Occipital lobe (tissue), 2 donors: ENCODE data around the gene MALAT1. TPM values are rescaled to one million over a fixed set of nuclear protein-coding genes. Genes with fewer than 3 reads are reported as not detected.

Source experiments
- DNase-seq: peaks from one replicate; lab custom pipeline; 2025; lab: John Stamatoyannopoulos, UW
- total RNA-seq: library from RNA; depleted of rRNA; stranded (reverse); fragments of >200 nt; gene quantifications from one replicate; pipeline ENCODE4 v1.2.3, GENCODE V29; 2014

The MALAT1 gene
- total RNA-seq, 1 donor from 2014 or later, result 11,800 TPM

DNA sequence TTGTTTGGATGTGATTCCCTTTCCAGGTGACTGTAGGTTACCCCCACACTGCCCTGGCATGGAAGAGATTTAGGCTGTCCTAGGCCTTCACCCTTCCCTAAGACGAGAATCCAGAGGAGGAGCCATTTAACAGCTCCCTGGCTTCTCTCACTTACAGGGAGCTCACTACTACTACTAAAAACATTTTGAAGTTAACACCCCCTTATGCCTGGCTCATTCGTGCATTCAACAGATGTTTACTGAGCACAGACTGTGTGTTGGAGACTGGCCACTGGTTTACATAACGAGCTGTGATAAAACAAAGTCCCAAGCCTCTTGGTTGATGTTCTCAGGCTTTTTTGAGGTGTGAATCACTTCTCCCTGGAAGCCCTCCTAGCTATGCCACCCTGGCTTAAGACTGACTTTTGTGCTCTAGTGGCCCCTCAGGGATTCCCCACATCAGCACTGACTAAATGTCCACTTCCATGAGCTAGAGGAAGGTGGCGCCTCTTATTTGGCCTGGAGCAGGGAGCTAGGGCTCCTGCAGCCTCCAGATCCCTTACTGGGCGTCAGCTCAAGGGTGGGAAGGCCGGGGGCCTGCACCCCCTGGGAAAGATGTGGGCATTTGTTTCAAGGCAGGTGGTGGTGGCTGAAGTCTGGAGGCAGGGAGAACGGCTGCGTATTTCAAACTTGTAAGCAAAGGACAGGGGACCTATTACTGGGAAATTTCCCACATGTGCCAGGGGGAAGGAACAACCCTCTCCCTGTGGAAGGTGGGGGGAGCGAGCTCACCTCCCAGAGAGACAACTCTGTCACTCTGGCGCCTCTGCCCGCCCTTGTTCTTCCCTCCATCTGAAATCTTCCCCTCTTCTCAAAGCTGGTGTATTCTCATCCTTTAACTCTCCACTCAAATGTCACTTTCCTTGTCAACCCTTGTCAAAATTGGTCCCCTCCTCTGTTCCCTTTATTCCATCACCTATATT lies 19.4 kb upstream of the MALAT1 start:
- peak; percentile 48 for DNase-seq

DNA sequence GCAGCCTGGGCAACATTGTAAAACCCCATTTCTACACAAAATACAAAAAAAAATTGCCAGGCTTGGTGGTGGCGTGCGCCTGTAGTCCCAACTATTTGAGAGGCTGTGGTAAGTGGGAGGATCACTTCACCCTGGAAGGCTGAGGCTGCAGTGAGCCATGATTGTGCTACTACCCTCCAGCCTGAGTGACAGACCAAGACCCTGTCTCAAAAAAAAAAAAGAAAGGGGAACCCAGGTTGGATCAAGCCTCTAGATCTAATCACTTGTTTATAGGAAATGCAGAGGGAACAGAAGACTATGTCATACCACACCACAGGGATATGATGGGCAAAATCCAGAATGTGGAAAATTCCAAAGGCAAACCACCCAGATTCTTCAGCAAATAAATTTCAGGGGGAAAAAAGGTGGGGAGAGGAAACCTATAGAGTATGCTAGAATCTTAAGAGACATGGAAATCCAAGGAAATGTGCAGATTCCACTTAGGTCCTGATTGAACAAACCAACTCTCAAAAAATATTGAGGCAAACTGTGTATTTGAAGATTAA lies 16.5 kb upstream of the MALAT1 start:
- no peak for DNase-seq

DNA sequence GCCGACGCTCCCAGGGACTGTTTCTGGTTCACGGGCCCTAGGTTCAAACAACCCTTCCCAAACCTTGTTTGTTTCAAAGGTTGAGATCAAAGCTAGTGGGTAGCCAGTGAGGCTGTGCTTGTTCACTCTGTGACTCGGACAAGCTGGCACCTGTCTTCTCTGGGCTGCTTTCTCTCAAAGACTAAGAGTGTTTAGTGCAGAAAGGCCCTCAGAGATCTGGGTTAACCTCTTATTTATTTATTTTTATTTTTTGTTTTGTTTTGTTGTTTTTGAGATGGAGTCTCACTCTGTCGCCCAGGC lies 13.0 kb upstream of the MALAT1 start:
- no peak for DNase-seq

DNA sequence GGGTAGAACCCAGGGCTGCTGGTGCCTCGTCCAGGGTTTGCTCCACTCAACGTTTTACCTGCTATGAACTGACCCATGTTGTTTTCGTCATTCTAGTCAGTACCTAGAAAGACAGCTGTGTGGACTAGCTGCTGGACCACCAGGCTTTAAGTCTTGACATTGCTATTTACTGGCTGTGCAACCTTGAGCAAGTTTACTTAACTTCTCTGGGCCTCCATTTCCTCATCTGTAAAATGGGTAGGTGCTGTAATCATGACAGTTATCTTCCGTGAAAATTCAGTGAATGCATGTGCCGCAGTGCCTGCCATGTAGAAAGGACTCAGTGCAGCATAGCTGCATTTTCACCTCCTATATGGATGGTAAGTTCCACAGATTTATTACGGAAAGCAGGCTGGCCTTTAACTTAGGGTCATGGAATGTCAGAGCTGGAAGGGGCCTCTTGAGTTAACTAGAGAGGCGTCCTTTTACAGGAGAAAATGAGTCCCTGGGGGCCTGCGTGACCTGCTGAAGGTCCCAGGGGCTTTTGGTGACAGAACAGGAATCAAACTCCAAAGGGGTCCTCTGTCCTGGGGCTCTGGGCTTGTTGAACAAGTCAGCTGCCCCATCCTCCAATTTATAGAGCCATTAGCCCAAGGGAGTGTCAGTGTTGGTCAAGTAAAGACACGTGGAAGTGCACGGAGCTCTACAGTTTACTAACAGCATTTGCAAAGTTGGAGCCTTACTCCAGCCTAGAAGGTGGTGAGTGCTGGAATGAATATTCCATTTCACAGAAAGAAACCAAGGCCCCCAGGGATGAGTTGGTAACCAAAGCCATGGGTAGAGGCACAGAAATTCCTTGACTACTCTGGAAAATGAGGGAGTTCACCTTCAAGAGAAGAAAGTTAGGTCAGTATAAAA lies 12.0 kb upstream of the MALAT1 start:
- DNase-seq, result no peak

DNA sequence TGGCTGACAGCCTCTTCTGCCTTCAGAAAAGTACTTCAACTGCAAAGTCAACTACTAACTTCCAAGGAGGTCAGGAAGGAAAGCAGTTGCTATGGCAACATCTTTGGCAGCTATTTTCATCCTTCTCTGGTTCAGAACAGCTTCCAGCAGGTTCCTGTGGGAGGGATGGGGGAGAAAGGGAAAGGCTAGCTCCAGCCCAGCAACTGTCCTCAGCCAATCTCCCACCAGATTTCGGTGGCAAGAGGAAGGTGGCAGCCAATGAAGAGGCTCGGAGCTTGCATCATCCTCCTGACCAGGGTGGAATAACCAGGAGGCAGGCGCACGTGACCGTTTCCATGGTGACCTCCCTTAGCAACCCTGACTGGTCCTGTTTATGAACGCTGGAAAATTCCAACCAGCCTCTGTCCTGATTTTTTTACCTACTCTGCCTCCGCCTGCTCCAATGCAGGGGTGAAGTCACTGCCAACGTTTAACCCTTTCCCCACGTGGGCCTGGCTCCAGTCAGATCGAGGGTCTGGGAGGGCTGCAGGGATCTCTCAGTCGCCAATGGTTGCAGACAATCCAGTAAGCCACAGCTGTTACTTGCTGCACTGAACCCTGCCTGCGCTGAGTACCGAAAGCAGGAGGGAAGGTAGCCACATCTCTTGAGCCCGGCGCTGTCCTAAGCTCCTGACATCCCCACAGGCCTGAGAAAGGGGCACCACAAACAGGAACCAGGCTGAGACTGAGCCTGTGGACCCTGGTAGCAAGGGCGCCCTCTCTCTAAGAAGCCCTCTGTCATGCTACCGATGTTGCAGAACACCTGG lies 11.2 kb upstream of the MALAT1 start:
- DNase-seq, result peak; percentile 100

DNA sequence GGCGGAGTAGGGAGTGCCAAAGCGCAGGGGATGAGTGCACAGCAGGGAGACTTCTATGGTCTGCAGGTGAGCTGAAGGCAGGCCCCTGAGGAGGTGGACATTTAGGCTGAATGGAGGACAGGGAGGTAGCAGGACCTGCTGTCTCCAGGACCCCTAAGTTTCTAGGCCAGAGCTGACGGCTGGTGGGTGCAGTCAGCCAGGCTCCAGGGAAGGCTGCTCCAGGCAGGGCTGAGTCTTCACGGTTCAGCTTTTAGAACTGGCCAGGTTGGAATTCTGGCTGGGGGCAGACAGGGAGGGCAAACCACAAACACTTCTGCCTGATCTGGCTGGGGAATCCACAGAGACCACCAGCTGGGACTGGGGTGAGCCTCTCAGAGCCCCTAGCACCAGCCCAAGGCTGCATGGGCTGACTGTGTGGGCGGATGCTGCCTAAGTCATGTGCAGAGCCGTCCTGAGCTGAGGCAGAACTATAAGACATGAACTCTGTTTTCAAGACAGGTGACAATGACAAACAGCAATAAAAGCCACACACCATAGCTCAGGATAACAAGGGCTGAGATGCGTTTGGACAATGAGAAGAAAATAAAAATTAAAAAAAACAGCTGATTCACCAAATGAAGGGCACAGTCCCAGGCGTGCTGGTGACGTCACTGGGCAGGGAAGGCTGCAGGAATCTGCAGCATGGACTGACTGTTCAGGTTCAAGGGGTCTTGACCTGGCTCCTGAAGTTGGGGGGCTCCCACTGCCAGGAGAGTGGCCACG lies 10.4 kb upstream of the MALAT1 start:
- no peak for DNase-seq

DNA sequence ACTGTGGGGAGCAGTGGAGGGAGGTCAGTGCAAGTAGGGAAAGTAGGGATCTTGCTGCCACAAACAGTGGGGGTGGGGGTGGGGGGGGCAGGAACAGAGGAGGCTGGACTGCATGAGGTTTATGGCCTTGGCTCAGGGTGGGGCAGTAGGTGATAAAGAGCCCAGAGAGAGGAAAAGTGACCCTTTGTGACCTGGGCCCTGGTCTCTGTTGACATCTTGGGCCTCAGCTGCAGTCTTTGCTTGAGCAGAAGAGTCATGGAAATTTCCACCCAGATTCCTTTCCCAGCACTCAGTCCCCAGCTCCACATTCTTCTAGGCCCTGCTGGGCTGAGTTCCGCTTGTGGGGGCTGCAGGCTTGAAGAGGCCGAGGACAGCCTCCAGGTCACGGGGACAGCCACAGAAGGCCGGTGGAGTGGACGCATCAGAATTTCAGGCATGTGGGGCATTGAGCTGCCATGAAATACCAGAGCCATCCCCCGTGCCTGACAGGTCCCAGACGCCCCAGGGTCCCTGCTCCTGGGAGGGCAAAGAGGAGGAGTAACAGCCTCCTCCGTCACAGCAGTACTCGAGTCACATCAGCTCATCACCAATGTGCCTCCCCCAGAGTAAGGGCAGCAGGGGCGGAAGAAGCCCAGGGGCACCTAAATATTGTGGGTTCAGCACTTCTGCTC lies 9.7 kb upstream of the MALAT1 start:
- DNase-seq, result peak; percentile 49

DNA sequence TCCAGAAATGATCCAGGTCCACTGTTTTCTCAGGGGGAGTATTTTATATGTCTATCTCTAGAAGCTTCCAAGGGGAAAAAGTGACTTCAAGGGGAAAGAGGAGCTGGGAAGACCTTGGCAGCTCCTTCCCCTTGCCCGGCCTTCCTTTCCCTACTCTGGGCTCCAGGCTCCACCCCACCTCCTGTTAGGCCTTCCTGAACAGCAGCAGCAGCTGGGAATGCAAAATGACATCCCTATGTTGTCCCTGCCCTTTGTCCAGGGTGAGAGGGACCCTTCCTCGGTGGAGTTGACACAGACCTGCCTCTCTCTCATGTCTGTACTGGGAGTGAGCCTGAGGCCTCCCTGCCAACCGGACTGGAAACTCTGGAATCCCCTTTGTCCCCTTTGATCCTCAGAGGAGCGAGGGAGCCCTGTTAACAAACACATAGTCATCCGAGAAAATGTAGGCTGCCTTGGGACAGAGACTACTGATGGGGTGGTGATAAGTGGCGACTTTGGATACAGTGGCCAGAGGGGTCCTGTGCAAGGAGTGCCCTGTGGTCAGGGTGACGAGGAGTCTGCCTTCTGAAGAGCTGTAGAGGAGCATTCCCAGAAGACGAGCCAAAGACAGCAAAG lies 9.0 kb upstream of the MALAT1 start:
- no peak for DNase-seq

DNA sequence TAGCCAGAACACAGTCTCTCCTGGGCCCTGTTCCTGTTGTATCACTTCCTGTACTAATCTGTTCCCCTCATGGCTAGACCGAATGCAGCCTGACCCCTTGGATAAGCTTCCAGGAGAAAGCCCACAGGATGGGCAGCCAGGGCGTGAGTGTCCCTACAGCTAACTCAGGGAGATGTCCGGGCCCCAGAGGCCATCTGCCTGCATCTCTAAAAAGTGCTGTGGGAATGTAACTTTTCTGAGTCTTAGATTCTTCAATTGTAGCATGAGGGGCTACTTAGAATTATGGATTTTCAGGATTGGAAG lies 7.7 kb upstream of the MALAT1 start:
- no peak for DNase-seq

DNA sequence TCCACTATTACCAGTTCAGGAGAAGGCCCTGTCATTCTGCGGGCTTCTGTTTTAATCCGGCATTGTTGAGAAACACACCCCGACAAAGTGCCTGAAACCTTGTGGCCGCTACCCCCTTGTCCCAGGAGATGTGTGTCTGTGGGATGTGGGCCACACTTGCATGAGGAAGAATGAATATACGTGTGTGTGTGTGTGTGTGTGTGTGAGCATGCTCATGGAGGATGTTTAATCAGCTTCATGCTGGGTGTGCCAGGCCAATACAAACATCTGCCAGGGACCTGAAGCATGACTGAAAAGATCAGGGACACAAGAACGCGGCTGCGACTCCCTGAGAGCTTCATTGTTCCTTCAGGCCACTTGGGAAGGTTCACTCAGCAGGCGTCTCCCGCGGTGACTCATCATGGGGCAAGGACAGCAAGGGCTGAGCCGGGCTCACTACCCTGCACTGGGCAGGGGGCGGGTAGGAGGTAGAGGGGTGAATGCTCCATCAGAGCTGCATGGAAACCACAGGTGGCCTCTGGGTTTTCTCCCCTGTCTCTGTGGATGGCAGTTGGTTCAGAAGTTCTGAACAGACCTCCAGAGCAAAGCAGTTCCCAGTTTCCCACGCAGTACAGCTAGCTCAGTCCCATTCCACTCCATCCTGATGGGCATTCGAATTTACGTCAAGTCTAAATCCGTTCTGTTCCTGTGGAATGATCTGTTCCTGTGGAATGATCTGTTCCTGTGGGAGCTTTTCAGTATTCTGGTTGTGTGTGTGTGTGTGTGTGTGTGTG lies 7.0 kb upstream of the MALAT1 start:
- DNase-seq, result peak; percentile 72

DNA sequence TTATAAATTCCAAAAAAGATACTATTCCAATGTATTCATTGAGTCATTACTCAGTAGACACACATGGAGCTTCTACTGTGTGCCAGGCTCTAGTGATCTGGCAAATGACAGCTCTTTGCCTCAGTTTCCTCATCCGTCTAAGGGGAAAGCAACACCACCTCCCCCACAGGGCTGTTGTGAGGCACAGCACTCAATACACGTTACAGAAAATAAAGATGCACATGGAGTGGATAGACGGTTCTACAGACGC lies 6.5 kb upstream of the MALAT1 start:
- DNase-seq, result no peak

DNA sequence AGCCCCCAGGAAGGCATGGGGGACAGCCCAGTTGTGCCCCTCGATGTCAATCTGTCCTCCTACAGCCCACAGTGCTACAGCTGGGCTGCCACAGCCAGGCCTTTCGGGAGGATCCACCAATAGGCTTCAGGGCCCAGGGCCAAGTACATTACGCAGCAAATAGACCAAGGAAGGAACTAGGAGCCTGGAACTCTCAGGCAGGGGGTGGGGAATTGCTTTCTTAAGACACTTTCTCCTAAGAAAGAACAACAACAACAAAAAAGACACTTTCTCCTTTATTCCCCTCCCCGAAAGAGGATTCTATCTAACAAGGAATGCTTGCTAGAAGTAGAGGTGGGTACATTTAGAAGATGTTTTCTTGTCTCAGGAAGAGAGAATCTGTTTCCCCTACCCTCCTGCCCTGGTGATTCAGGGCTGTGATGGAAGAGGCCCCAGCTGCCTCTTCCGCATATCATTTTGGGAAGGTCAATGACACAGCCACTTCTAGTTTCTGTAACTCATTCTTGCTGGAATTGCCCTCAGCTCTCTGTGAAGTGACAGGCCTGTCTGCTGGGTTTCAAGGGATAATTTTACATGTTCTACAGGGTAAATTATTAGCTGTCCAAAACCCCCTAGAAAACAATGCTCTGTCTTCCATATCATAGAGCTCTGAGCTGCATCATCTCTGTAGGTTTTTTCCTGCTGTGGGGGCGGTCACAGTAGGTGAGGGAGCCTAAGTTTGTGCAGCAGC lies 6.0 kb upstream of the MALAT1 start:
- peak; percentile 59 for DNase-seq

DNA sequence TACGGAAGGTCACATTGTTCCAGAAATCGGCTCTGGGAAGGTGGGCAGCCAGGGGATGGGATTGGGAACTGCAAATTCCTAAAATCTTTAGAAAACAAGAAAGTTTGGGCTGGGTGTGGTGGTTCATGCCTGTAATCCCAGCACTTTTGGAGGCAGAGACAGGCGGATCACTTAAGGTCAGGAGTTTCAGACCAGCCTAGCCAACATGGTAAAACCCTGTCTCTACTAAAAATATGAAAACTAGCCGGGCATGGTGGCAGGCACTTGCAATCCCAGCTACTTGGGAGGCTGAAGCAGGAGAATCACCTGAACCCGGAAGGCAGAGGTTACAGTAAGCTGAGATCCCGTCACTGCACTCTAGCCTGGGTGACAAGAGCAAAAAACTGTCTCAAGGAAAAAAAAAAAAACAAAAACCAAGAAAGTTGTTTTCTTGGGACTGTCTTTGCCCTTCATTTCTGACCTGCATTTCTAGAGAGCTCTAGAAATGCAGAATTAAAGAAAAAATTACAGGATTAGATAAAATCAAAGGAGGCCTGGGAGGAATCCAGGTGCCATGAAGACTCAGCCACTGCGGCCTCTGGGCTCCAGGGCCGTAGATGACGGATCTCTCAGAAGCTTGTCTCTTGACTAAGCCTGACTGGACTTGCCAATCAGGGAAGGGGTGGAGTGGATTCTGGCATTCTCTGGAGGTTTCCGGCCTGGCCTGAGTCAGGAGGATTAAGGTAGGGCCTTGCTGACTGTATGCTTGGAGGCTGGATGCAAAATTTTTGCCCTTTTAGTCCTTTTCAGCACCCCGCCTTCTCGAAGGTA lies 5.3 kb upstream of the MALAT1 start:
- DNase-seq, result peak; percentile 50

DNA sequence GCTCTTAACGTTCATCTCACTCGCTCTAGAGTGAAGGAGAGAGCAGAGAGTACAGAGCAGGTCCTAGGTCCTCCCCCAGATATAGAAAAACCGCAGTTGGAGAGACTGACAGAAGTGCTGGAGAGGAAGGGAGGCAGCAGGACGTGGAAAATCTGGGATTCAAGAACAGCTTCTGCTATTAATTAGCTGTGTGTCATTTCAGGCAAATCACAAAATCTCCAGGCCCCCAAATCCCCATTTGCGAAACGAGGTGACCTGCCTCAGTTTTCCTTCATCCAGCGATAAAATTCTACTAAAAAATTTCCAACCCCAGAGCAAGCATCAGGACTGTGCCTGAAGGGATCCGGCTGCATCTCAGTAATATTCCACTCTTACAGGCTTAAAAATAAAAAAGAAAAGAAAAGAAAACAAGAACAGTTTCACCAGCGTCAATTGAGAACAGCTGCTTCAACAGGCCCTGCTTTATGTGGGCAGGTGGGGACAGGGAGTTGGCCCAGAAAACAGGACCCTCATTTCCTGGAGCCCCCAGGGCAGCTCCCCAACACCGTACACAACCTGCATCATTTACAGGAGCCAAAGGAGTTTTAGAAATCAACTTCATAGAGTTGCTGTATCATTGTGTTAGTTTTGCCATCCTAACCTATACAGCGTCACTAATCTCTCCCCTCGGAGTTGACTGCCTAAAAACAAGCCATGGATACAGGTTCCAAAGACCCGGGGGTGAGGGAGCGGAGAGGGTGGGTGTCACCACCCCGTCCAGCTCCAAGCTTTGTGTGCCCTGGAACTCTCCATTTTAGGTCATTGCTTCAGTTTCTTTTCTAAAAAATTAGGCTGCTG lies 2.3 kb upstream of the MALAT1 start:
- no peak for DNase-seq

DNA sequence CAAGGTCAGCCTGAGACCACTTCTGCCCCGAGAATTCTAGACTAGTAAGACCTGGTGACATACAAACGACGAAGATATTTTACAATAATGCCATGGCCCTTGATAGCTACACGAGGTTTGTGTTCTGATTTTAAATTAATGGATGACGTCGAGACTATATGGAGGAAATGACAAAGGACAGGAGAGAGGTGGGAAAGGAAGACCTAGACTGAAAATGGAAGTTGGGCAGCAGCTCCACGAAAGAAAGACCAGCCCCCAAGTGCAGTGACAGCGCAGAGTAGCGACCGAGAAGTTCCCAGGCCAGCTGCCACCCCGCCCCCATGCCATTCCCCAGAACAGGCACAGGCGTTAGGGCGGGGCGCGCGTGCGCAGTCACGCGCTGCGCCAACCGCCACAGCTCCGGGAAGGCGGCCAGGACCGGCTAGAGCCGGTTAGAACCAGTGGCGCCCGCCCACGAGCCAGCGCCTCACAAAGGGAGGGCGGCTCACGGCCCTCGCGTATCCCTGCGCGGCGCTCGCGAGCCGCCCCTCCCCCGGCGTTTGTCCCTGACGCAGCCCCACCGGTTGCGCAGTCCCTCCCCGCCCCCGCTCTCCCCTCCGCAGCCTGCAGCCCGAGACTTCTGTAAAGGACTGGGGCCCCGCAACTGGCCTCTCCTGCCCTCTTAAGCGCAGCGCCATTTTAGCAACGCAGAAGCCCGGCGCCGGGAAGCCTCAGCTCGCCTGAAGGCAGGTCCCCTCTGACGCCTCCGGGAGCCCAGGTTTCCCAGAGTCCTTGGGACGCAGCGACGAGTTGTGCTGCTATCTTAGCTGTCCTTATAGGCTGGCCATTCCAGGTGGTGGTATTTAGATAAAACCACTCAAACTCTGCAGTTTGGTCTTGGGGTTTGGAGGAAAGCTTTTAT lies 1.5 kb upstream of the MALAT1 start:
- DNase-seq, result peak; percentile 97
